Chondrocyte (in vitro differentiated cells): ENCODE results near the gene TMIGD1. TPM values are rescaled to one million over a fixed set of nuclear protein-coding genes. Genes with fewer than 3 reads are reported as not detected.

Experiments
- DNase-seq: peaks from one replicate; pipeline ENCODE4 v3.0.0; 2021; ENCODE audit warnings: mixed read lengths, low spot score
- H3K27ac Mint-ChIP-seq: one replicate; pipeline ENCODE4 v1.8.0; 2021; ENCODE audit warnings: mild to moderate bottlenecking, moderate library complexity, mixed read lengths; ENCODE audit not compliant: unreplicated experiment
- H3K27me3 Mint-ChIP-seq: 2 replicates; pipeline ENCODE4 v1.8.0; 2021; ENCODE audit warnings: low read depth, mixed read lengths
- H3K36me3 Mint-ChIP-seq: 2 replicates; pipeline ENCODE4 v1.8.0; 2021; ENCODE audit warnings: low read depth, mixed read lengths
- H3K4me1 Mint-ChIP-seq: 2 replicates; pipeline ENCODE4 v1.8.0; 2021; ENCODE audit warnings: low read depth, mild to moderate bottlenecking, mixed read lengths
- H3K4me3 Mint-ChIP-seq: one replicate; pipeline ENCODE4 v1.8.0; 2021; ENCODE audit warnings: mild to moderate bottlenecking, moderate library complexity, mixed read lengths; ENCODE audit not compliant: unreplicated experiment
- H3K9me3 Mint-ChIP-seq: 2 replicates; pipeline ENCODE4 v1.8.0; 2021; ENCODE audit warnings: low read depth, mixed read lengths
- total RNA-seq: library from RNA; stranded (reverse); gene quantifications from 3 replicates; pipeline ENCODE4 v1.2.1, GENCODE V29; 2021
- TF ChIP-seq, protein P1 (sequence below): fragments of 200-600 bp; sonication (generic); IDR thresholded peaks from 2 replicates; pipeline ENCODE4 v1.5.0; 2021; ENCODE audit warnings: antibody characterized with exemption, mild to moderate bottlenecking, moderate library complexity

TMIGD1 gene
- total RNA-seq, 1 donor from 2014 or later, result not detected

- TF ChIP-seq, protein P1, sequence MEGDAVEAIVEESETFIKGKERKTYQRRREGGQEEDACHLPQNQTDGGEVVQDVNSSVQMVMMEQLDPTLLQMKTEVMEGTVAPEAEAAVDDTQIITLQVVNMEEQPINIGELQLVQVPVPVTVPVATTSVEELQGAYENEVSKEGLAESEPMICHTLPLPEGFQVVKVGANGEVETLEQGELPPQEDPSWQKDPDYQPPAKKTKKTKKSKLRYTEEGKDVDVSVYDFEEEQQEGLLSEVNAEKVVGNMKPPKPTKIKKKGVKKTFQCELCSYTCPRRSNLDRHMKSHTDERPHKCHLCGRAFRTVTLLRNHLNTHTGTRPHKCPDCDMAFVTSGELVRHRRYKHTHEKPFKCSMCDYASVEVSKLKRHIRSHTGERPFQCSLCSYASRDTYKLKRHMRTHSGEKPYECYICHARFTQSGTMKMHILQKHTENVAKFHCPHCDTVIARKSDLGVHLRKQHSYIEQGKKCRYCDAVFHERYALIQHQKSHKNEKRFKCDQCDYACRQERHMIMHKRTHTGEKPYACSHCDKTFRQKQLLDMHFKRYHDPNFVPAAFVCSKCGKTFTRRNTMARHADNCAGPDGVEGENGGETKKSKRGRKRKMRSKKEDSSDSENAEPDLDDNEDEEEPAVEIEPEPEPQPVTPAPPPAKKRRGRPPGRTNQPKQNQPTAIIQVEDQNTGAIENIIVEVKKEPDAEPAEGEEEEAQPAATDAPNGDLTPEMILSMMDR, result no peak
- Mint-ChIP-seq H3K36me3 (no peaks in the 10 kb centered on the region), H3K27me3 (peaks cover 2% of the 10 kb centered on the region), H3K4me1 (no peaks in the 10 kb centered on the region), H3K9me3 (peaks cover 3% of the 10 kb centered on the region), H3K27ac (no peak overlapping the region), H3K4me3 (no peak overlapping the region)
- no peak for DNase-seq
Observed at GRCh38 chr17:30366536-30366935, 32.7 kb upstream of the TMIGD1 start.

DNA sequence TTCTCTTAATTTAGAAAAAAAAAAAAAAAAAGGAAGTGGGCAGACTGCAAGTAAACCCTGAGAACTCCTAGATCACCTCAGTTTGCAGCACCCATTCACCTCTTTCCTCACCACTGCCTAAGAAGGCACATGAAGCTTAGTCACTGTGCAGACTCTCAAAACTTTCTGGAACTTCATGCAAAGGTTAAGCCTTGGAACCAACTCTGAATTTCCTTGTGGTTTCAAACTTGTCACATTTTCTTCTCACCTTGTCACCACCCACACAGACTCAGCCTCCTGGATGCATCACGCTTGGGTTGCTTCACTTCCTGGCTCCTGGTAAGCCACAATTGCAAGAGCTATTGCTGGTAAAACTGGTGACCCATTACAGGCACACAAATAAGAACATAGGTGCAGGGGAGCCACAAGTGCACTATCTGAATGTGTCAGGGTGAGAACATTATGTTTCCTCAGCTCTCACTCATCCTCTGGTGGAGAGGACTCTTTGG, 29.9 kb upstream of the TMIGD1 start:
- Mint-ChIP-seq H3K4me1 (no peaks in the 10 kb centered on the region), H3K4me3 (no peak overlapping the region), H3K9me3 (peaks cover 7% of the 10 kb centered on the region), H3K36me3 (peaks cover 2% of the 10 kb centered on the region), H3K27me3 (peaks cover 2% of the 10 kb centered on the region), H3K27ac (no peak overlapping the region)
- TF ChIP-seq, protein P1, result no peak
- no peak for DNase-seq

- DNase-seq, result no peak
- H3K27ac Mint-ChIP-seq, result no peak overlapping the region
- H3K9me3 Mint-ChIP-seq, result peaks cover 7% of the 10 kb centered on the region
- H3K27me3 Mint-ChIP-seq, result peaks cover 2% of the 10 kb centered on the region
- no peak overlapping the region for H3K4me3 Mint-ChIP-seq
- TF ChIP-seq, protein P1, result no peak
- H3K36me3 Mint-ChIP-seq, result peaks cover 2% of the 10 kb centered on the region
- H3K4me1 Mint-ChIP-seq, result no peaks in the 10 kb centered on the region
Observed at GRCh38 chr17:30361766-30362279, 28.0 kb upstream of the TMIGD1 start.

GRCh38 chr17:30360086-30360808, 26.4 kb upstream of the TMIGD1 start:
- Mint-ChIP-seq H3K36me3 (peaks cover 2% of the 10 kb centered on the region), H3K27ac (no peak overlapping the region), H3K4me1 (no peaks in the 10 kb centered on the region), H3K9me3 (peaks cover 7% of the 10 kb centered on the region), H3K4me3 (no peak overlapping the region), H3K27me3 (peaks cover under 1% of the 10 kb centered on the region)
- TF ChIP-seq, protein P1, result no peak
- no peak for DNase-seq

DNA sequence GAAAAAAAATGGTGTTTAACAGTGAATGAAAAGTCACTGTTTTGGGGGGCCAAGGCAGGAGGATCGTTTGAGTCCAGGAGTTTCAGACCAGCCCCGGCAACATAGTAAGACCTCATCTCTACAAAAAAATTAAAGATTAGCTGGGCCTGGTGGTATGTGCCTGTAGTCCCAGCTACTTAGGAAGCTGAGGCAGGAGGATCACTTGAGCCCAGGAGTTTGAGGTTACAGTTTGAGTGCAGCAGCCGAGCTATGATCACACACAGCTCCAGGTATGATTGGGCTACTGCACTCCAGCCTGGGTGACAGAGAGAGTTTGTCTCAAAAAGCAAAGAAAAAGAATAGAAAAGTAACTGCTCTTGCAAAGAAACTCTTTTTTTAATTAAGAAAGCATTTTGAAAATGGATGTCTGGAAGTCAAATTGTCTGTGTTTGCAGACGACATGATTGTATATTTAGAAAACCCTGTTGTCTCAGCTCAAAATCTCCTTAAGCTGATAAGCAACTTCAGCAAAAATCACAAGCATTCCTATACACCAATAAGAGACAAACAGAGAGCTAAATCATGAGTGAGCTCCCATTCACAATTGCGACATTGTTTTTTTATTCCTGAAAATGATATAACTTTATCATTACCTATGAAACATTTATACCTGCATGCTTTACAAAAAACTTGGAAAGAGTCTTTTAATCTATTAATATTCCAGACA, 24.4 kb upstream of the TMIGD1 start:
- Mint-ChIP-seq H3K9me3 (peaks cover 7% of the 10 kb centered on the region), H3K27me3 (peaks cover 2% of the 10 kb centered on the region), H3K36me3 (peaks cover 2% of the 10 kb centered on the region), H3K4me1 (no peaks in the 10 kb centered on the region), H3K27ac (no peak overlapping the region), H3K4me3 (no peak overlapping the region)
- DNase-seq, result no peak
- TF ChIP-seq, protein P1, result no peak
